ENCODE data around the gene TWNK.

TWNK gene

DNA sequence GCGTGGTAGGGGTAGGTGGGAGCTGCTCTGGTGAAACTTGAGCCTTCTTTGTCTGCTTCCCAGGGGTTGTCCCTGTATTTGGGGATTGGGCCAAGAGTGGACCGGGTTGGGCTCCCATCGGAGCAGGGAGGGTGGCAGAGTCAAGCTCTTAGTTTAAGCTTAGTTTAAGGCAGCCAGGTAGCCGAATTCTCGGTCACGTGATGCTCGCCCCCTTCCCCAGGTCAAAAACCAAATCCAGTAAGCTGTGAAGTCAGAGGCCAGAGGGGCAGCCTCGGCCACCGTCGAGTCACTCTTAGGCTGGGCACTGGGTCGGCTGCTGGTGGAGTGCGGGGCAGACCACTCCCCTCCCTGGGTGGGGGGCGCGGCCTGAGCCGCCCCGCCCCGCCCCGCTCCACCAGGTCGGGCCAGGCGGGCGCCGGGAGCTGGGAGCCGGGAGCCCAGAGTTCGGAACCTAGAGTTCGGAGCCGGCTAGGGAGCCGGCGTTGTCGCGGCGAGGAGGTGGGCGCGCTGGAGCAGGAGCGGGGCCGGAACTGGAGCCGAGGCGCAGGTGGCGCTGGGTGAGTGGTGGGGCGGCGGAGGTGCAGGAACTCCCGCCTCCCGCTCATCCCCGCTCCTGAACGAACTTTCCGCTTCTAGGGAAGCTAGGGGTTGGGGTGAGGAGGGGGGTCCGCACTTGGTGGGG is 9.5 kb downstream of the TWNK start:
- intact Hi-C loops (cut with micrococcal nuclease): loop anchor here (5.0 kb wide), 1 partner anchor 35 kb away; the partner anchor contains the start of genes PDZD7 and SFXN3
- Mint-ChIP-seq H3K9me3 (no peaks in the 10 kb centered on the region), H3K27me3 (peaks cover 7% of the 10 kb centered on the region), H3K27ac (peak overlapping the region; percentile 71), H3K4me1 (ENCODE audit: low read depth) (peaks cover 43% of the 10 kb centered on the region), H3K36me3 (ENCODE audit: low read depth) (peaks cover 43% of the 10 kb centered on the region), H3K4me3 (peak overlapping the region; percentile 91)

GRCh38 chr10:100997360-100998182 is 10.2 kb downstream of the TWNK start:
- H3K9me3 Mint-ChIP-seq: no peaks in the 10 kb centered on the region
- peaks cover 47% of the 10 kb centered on the region for H3K4me1 Mint-ChIP-seq (ENCODE audit: low read depth)
- peaks cover 42% of the 10 kb centered on the region for H3K36me3 Mint-ChIP-seq (ENCODE audit: low read depth)
- intact Hi-C loops (cut with micrococcal nuclease): loop anchor here (5.0 kb wide), 1 partner anchor 35 kb away; the partner anchor contains the start of genes PDZD7 and SFXN3
- H3K27me3 Mint-ChIP-seq: peaks cover 7% of the 10 kb centered on the region
- peak overlapping the region; percentile 71 for H3K27ac Mint-ChIP-seq
- H3K4me3 Mint-ChIP-seq: peak overlapping the region; percentile 91

GRCh38 chr10:100998183-100998990 is 11.0 kb downstream of the TWNK start:
- Mint-ChIP-seq H3K27me3 (peaks cover 7% of the 10 kb centered on the region), H3K4me1 (ENCODE audit: low read depth) (peaks cover 47% of the 10 kb centered on the region), H3K9me3 (no peaks in the 10 kb centered on the region), H3K4me3 (peak overlapping the region; percentile 91), H3K27ac (peak overlapping the region; percentile 71), H3K36me3 (ENCODE audit: low read depth) (peaks cover 42% of the 10 kb centered on the region)
- intact Hi-C loops (cut with micrococcal nuclease): loop anchor here (5.0 kb wide), 1 partner anchor 34 kb away; the partner anchor contains the start of genes PDZD7 and SFXN3

GRCh38 chr10:100998991-100999741 is 11.8 kb downstream of the TWNK start:
- H3K36me3 Mint-ChIP-seq (ENCODE audit: low read depth): peaks cover 44% of the 10 kb centered on the region

DNA sequence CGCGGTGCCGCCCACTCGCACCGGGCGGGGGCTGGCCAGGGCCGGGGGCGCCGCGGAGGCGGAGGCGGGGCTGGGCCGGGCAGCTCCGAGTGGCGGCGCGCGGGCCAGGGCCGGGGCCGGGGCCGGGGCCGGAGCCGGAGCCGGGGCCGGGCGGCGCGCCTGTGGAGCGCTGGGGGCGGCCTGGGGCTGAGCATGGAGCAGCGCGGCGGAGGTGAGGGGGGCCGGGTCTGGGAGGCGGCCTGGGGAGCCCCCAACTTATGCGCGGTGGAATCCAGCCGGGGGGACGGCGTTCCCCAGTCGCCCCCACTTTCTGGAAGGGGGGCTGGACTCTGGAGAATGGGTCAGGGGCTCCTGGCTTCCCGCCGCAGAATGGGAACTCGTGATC is 12.4 kb downstream of the TWNK start, which contains the start of gene LZTS2:
TSS of gene LZTS2 (plus strand) at position 67 of the 385 bp plus-strand sequence. CDS start 2,731 bp downstream, outside the sequence.
- peaks cover 45% of the 10 kb centered on the region for H3K36me3 Mint-ChIP-seq (ENCODE audit: low read depth)
- peaks cover 47% of the 10 kb centered on the region for H3K4me1 Mint-ChIP-seq (ENCODE audit: low read depth)
- H3K27ac Mint-ChIP-seq: peak within 1 kb of the TSS; percentile 71
- peak within 1 kb of the TSS; percentile 91 for H3K4me3 Mint-ChIP-seq
- peaks cover 7% of the 10 kb centered on the region for H3K27me3 Mint-ChIP-seq
- intact Hi-C loops (cut with micrococcal nuclease): loop anchor here (1.0 to 5.0 kb wide), 2 partner anchors 15 to 33 kb away; partner anchors contain the start of genes PDZD7 and SFXN3
- H3K9me3 Mint-ChIP-seq: no peaks in the 10 kb centered on the region

More at GRCh38 chr10:100998991-100999741, 11.8 kb downstream of the TWNK start:
- Mint-ChIP-seq H3K9me3 (no peaks in the 10 kb centered on the region), H3K4me3 (peak overlapping the region; percentile 91), H3K27ac (peak overlapping the region; percentile 71), H3K4me1 (ENCODE audit: low read depth) (peaks cover 47% of the 10 kb centered on the region), H3K27me3 (peaks cover 7% of the 10 kb centered on the region)
- intact Hi-C loops (cut with micrococcal nuclease): loop anchor here (1.0 to 5.0 kb wide), 2 partner anchors 15 to 33 kb away; partner anchors contain the start of genes PDZD7 and SFXN3

DNA sequence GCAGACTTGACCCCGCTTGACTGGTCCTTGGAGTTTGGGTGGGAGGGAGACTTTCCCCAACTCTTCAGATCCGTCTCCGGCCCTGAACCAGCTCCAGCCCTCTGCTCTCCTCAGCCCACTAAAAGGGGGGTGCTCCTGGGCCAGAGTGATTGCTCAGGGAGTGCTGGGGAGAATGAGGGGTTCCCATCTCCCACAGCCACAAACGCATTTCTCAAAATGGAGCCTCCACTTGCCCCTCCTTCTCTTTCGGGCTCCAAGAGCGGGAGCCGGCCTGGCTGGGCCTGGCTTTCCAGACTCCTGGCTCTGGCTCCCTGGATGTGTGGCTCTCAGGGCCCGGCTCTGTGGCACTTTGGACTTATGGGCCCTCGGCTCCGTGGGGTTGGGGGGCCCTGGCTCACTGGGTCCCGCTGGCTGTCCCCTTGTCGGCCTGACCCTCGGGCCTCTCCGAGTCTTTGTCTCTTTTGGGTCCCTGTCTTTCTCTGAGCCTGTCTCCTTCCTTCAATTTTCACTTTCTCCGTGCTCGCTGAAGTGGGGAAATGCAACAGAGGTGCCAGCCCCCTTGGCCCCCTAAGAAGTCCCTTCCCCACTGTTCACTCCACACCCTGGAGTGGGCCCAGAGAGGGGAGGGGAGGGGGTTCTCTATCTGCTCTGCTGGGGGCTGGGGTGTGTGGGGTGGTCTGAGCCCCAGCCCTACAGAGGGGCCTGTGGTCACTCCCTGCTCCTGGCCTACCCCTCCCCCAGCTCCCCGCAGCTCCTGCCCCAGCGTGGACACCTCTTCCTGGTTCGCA is 13.0 kb downstream of the TWNK start:
- H3K36me3 Mint-ChIP-seq (ENCODE audit: low read depth): peaks cover 51% of the 10 kb centered on the region

DNA sequence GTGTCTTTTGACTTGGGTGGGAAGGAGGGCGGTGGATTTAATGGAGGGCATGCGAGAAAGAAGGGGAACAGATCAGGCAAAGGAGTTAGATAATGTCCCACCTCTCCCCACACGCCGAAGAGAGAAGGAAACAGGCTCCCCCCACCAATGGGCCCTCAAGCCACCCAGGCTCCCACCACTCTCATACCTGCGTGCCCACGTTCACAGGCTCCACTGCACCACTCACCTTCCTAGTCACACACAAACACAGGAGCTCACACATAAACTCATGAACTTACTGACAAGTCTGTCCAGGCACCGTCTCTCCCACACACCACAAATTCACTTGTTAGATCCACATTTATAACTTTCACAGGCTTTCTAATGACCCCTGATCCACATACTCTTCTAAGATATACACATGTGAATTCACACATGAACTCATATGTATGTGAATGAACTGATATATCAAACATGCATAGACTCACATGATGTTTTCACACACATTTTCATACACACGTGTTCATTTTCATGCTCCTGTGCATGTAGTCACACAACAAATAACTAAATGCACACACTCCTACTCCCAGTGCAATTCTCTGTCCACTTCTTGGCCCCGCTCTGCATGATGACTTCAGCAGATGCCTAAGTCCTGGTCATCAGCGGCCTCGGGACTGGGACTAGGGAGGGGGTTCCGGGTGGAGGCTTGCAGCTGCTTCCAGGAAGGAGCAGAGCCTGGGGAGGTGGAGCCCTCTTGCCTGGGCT is 13.7 kb downstream of the TWNK start:
- peak overlapping the region; percentile 71 for H3K27ac Mint-ChIP-seq
- no peaks in the 10 kb centered on the region for H3K9me3 Mint-ChIP-seq
- intact Hi-C loops (cut with micrococcal nuclease): no loop called here

More for the DNA sequence above, 13.0 kb downstream of the TWNK start:
- H3K4me1 Mint-ChIP-seq (ENCODE audit: low read depth): peaks cover 47% of the 10 kb centered on the region
- no peaks in the 10 kb centered on the region for H3K9me3 Mint-ChIP-seq
- peak overlapping the region; percentile 71 for H3K27ac Mint-ChIP-seq
- H3K4me3 Mint-ChIP-seq: peak overlapping the region; percentile 88
- intact Hi-C loops (cut with micrococcal nuclease): no loop called here
- peaks cover 7% of the 10 kb centered on the region for H3K27me3 Mint-ChIP-seq

GRCh38 chr10:101001659-101002035 is 14.3 kb downstream of the TWNK start:
- H3K4me3 Mint-ChIP-seq: no peak overlapping the region
- H3K27ac Mint-ChIP-seq: peak overlapping the region; percentile 71
- intact Hi-C loops (cut with micrococcal nuclease): no loop called here
- H3K9me3 Mint-ChIP-seq: no peaks in the 10 kb centered on the region
- peaks cover 64% of the 10 kb centered on the region for H3K36me3 Mint-ChIP-seq (ENCODE audit: low read depth)
- H3K4me1 Mint-ChIP-seq (ENCODE audit: low read depth): peaks cover 41% of the 10 kb centered on the region
- peaks cover 7% of the 10 kb centered on the region for H3K27me3 Mint-ChIP-seq

More for the DNA sequence above, 13.7 kb downstream of the TWNK start:
- H3K27me3 Mint-ChIP-seq: peaks cover 7% of the 10 kb centered on the region
- peaks cover 58% of the 10 kb centered on the region for H3K36me3 Mint-ChIP-seq (ENCODE audit: low read depth)
- peak overlapping the region; percentile 88 for H3K4me3 Mint-ChIP-seq
- H3K4me1 Mint-ChIP-seq (ENCODE audit: low read depth): peaks cover 47% of the 10 kb centered on the region

DNA sequence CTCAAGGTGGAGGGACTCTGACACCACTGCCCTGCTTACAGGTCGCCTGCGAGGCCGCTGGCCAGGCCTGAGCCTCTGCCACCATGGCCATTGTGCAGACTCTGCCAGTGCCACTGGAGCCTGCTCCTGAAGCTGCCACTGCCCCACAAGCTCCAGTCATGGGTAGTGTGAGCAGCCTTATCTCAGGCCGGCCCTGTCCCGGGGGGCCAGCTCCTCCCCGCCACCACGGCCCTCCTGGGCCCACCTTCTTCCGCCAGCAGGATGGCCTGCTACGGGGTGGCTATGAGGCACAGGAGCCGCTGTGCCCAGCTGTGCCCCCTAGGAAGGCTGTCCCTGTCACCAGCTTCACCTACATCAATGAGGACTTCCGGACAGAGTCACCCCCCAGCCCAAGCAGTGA is 15.1 kb downstream of the TWNK start:
- H3K4me1 Mint-ChIP-seq (ENCODE audit: low read depth): peaks cover 39% of the 10 kb centered on the region
- intact Hi-C loops (cut with micrococcal nuclease): no loop called here
- no peak overlapping the region for H3K27ac Mint-ChIP-seq
- peaks cover 66% of the 10 kb centered on the region for H3K36me3 Mint-ChIP-seq (ENCODE audit: low read depth)
- no peaks in the 10 kb centered on the region for H3K9me3 Mint-ChIP-seq
- no peak overlapping the region for H3K4me3 Mint-ChIP-seq
- H3K27me3 Mint-ChIP-seq: peaks cover 7% of the 10 kb centered on the region

DNA sequence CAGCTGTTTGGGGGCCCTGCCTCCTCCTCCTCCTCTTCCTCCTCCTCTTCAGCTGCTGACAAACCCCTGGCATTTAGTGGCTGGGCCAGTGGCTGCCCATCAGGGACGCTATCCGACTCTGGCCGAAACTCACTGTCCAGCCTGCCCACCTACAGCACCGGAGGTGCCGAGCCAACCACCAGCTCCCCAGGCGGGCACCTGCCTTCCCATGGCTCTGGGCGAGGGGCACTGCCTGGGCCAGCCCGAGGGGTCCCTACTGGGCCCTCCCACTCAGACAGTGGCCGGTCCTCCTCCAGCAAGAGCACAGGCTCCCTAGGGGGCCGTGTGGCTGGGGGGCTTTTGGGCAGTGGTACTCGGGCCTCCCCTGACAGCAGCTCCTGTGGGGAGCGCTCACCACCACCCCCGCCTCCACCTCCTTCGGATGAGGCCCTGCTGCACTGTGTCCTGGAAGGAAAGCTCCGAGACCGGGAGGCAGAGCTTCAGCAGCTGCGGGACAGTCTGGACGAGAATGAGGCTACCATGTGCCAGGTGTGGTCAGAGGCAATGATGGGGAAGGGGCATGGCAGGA is 16.4 kb downstream of the TWNK start:
- no peak overlapping the region for H3K4me3 Mint-ChIP-seq
- peaks cover 7% of the 10 kb centered on the region for H3K27me3 Mint-ChIP-seq
- no peaks in the 10 kb centered on the region for H3K9me3 Mint-ChIP-seq
- peaks cover 28% of the 10 kb centered on the region for H3K4me1 Mint-ChIP-seq (ENCODE audit: low read depth)
- H3K27ac Mint-ChIP-seq: no peak overlapping the region
- H3K36me3 Mint-ChIP-seq (ENCODE audit: low read depth): peaks cover 61% of the 10 kb centered on the region
- intact Hi-C loops (cut with micrococcal nuclease): no loop called here

- Mint-ChIP-seq H3K36me3 (ENCODE audit: low read depth) (peaks cover 57% of the 10 kb centered on the region), H3K27me3 (peaks cover 7% of the 10 kb centered on the region), H3K4me3 (no peak overlapping the region), H3K9me3 (no peaks in the 10 kb centered on the region), H3K27ac (no peak overlapping the region), H3K4me1 (ENCODE audit: low read depth) (peaks cover 19% of the 10 kb centered on the region)
- intact Hi-C loops (cut with micrococcal nuclease): no loop called here
These were observed 18.0 kb downstream of the TWNK start for GRCh38 chr10:101005361-101005760.

Measured in dendritic cell treated with granulocyte-macrophage colony-stimulating factor and Interleukin-4, amounts not matched to agents 40 ng/mL and 50 ng/mL, for 4 days (primary cell).